Measurements from ENCODE around the gene BAZ2B. TPM values are rescaled to one million over a fixed set of nuclear protein-coding genes. Genes with fewer than 3 reads are reported as not detected.

The BAZ2B gene
- total RNA-seq, 1 donor from 2014 or later: 81.5 TPM

- H3K4me3 Mint-ChIP-seq (ENCODE audit: unreplicated experiment): no peak overlapping the region
- TF ChIP-seq CTCF (IDR thresholded peaks at IDR 0.05): no peak
- H3K9me3 Mint-ChIP-seq (ENCODE audit: unreplicated experiment): no peaks in the 10 kb centered on the region
- H3K36me3 Mint-ChIP-seq (ENCODE audit: unreplicated experiment): peaks cover under 1% of the 10 kb centered on the region
- peak overlapping the region; percentile 93 for H3K27ac Mint-ChIP-seq (ENCODE audit: unreplicated experiment)
- peaks cover 50% of the 10 kb centered on the region for H3K4me1 Mint-ChIP-seq (ENCODE audit: unreplicated experiment)
- no peak for DNase-seq (ENCODE audit: extremely low spot score, unreplicated experiment)
- H3K27me3 Mint-ChIP-seq (ENCODE audit: unreplicated experiment): no peaks in the 10 kb centered on the region
These were observed 328.6 kb downstream of the BAZ2B start for GRCh38 chr2:159287733-159288132.

- peaks cover 5% of the 10 kb centered on the region for H3K36me3 Mint-ChIP-seq (ENCODE audit: unreplicated experiment)
These were observed 329.5 kb downstream of the BAZ2B start for GRCh38 chr2:159286709-159287441.

DNA sequence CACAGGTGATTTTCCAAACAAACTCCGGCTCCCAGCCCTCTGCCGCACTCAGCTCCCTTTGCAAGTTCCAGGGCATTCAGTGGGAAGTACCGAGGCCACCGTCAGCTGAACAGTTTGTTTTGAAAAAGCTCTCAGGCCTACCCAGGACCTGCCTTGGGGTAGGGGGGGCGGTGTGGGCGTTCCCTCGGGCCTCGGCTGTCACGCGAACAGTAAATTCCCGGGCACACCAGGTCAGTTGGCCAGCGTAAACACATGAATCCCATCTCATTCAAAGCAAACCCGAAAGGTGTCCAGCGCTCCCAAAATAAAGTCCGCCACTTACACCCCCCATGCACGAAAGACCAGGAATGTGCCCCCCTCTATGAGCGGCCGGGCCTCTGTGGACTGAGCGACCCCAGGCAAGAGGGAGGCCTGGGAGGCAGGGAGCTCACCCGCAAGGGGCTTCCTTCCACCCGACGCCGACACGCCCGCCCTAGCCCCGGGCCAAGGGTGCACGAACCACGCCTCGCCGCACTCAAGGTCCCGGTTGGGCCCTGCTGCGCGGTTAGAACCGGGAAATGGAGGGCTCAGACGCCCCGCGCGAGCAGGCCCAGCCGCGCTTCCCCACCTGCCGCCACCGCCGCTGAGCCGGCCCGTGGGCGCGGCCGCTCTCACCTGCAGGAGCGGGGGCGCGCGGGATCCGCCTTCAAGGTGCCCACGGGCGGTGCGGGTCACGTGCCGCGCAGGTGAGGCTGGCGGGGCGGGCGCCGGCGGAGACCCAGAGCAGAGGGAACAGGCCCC lies 330.2 kb downstream of the BAZ2B start, which contains the start of gene WDSUB1:
WDSUB1 (minus strand) TSS at position 775 of the 780 bp plus-strand sequence. CDS start 3,634 bp downstream, outside the sequence.
- TF ChIP-seq CTCF (IDR thresholded peaks at IDR 0.05): no peak
- Mint-ChIP-seq H3K4me1 (ENCODE audit: unreplicated experiment) (peaks cover 49% of the 10 kb centered on the region), H3K9me3 (ENCODE audit: unreplicated experiment) (no peaks in the 10 kb centered on the region), H3K4me3 (ENCODE audit: unreplicated experiment) (peak within 1 kb of the TSS; percentile 85), H3K27me3 (ENCODE audit: unreplicated experiment) (no peaks in the 10 kb centered on the region), H3K27ac (ENCODE audit: unreplicated experiment) (peak within 1 kb of the TSS; percentile 93), H3K36me3 (ENCODE audit: unreplicated experiment) (peaks cover 7% of the 10 kb centered on the region)
- DNase-seq (ENCODE audit: extremely low spot score, unreplicated experiment): peak; percentile 90

More at GRCh38 chr2:159286709-159287441, 329.5 kb downstream of the BAZ2B start:
- TF ChIP-seq CTCF (IDR thresholded peaks at IDR 0.05): peak; percentile 5
- peak overlapping the region; percentile 93 for H3K27ac Mint-ChIP-seq (ENCODE audit: unreplicated experiment)
- DNase-seq (ENCODE audit: extremely low spot score, unreplicated experiment): peak; percentile 99
- peaks cover 50% of the 10 kb centered on the region for H3K4me1 Mint-ChIP-seq (ENCODE audit: unreplicated experiment)
- H3K9me3 Mint-ChIP-seq (ENCODE audit: unreplicated experiment): no peaks in the 10 kb centered on the region
- no peaks in the 10 kb centered on the region for H3K27me3 Mint-ChIP-seq (ENCODE audit: unreplicated experiment)
- H3K4me3 Mint-ChIP-seq (ENCODE audit: unreplicated experiment): peak overlapping the region; percentile 85

DNA sequence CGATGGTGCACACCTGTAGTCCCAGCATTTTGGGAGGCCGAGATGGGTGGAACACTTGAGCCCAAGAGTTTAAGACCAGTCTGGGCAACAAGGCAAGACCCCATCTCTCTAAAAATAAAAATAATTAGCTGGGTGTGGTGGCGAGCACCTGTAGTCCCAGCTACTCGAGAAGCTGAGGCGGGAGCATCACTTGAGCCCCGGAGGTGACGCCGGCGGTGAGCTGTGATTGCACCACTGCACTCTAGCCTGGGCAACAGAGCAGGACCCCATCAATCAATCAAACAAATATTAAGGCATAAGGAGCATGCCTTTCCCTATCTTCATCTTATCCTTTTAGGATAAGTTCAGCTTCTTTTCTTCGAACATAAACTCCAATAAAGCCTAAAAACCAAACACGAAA lies 330.9 kb downstream of the BAZ2B start:
- peak overlapping the region; percentile 89 for H3K27ac Mint-ChIP-seq (ENCODE audit: unreplicated experiment)
- peaks cover 43% of the 10 kb centered on the region for H3K4me1 Mint-ChIP-seq (ENCODE audit: unreplicated experiment)
- no peak for DNase-seq (ENCODE audit: extremely low spot score, unreplicated experiment)
- no peaks in the 10 kb centered on the region for H3K27me3 Mint-ChIP-seq (ENCODE audit: unreplicated experiment)
- peaks cover 7% of the 10 kb centered on the region for H3K36me3 Mint-ChIP-seq (ENCODE audit: unreplicated experiment)
- no peaks in the 10 kb centered on the region for H3K9me3 Mint-ChIP-seq (ENCODE audit: unreplicated experiment)
- no peak for TF ChIP-seq CTCF (IDR thresholded peaks at IDR 0.05)
- peak overlapping the region; percentile 85 for H3K4me3 Mint-ChIP-seq (ENCODE audit: unreplicated experiment)

- no peak for DNase-seq (ENCODE audit: extremely low spot score, unreplicated experiment)
- peaks cover 17% of the 10 kb centered on the region for H3K36me3 Mint-ChIP-seq (ENCODE audit: unreplicated experiment)
- H3K4me1 Mint-ChIP-seq (ENCODE audit: unreplicated experiment): peaks cover 39% of the 10 kb centered on the region
- no peak for TF ChIP-seq CTCF (IDR thresholded peaks at IDR 0.05)
- H3K27me3 Mint-ChIP-seq (ENCODE audit: unreplicated experiment): no peaks in the 10 kb centered on the region
- H3K4me3 Mint-ChIP-seq (ENCODE audit: unreplicated experiment): no peak overlapping the region
- no peaks in the 10 kb centered on the region for H3K9me3 Mint-ChIP-seq (ENCODE audit: unreplicated experiment)
- no peak overlapping the region for H3K27ac Mint-ChIP-seq (ENCODE audit: unreplicated experiment)
These were observed 332.8 kb downstream of the BAZ2B start for GRCh38 chr2:159283529-159283928.
